22Rv1 (cell line): Measurements from ENCODE around the gene TSR2.

Experiments
- H3K27ac ChIP-seq: fragments of 450-650 bp; 2 replicates; pipeline ENCODE4 v1.5.1; 2017
- ZFX ChIP-seq: fragments of 450-650 bp; IDR thresholded peaks from 2 replicates; pipeline ENCODE4 v1.6.1; 2017; ENCODE audit warnings: antibody characterized with exemption, borderline replicate concordance
- TF ChIP-seq, protein P1 (sequence below): fragments of 450-650 bp; IDR thresholded peaks from 2 replicates; pipeline ENCODE4 v1.5.1; 2017; ENCODE audit warnings: mild to moderate bottlenecking

Gene TSR2, protein sequence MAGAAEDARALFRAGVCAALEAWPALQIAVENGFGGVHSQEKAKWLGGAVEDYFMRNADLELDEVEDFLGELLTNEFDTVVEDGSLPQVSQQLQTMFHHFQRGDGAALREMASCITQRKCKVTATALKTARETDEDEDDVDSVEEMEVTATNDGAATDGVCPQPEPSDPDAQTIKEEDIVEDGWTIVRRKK

DNA sequence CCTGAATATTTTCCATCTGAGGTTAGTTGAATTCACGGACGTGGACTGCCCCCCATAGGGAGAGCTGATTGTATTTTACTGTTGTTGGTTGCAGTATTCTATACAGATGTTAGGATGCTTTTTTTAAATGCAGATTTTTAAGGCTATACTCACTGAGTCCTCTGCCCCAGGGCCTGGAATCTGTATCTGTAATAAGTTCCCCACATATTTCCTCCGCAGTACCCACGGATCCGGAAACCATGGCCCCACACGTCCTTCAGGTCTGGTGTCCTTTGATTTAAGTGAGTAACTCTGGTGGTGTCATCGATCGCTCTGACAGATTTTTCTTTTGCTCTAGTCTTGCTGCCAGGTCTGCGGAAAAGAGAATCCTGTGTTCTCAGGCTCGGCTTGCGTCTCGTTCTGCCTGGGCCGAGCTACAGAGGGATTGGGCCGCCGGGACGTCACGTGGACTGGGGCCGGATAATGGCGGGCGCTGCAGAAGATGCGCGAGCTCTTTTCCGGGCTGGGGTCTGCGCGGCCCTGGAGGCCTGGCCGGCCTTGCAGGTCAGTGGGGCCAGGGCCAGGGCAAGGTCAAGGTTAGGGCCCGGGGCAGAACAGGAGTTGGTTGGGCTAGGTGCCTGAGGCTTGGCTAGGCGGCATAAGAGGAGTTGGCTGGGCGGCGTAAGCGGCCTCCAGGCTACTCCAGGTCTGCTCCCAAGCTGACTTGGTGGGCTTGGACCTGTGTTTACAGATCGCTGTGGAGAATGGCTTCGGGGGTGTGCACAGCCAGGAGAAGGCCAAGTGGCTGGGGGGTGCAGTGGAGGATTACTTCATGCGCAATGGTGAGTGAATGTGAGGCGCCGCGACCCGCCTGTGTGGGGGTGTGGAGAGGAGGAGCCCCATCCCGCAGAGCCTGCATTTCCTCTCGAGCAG, at the start of gene TSR2:
TSS of gene TSR2 (plus strand) at position 445 of the 912 bp plus-strand sequence. CDS start at position 463, 18 bp downstream.
- TF ChIP-seq, protein P1, sequence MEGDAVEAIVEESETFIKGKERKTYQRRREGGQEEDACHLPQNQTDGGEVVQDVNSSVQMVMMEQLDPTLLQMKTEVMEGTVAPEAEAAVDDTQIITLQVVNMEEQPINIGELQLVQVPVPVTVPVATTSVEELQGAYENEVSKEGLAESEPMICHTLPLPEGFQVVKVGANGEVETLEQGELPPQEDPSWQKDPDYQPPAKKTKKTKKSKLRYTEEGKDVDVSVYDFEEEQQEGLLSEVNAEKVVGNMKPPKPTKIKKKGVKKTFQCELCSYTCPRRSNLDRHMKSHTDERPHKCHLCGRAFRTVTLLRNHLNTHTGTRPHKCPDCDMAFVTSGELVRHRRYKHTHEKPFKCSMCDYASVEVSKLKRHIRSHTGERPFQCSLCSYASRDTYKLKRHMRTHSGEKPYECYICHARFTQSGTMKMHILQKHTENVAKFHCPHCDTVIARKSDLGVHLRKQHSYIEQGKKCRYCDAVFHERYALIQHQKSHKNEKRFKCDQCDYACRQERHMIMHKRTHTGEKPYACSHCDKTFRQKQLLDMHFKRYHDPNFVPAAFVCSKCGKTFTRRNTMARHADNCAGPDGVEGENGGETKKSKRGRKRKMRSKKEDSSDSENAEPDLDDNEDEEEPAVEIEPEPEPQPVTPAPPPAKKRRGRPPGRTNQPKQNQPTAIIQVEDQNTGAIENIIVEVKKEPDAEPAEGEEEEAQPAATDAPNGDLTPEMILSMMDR, result no peak
- no peak for TF ChIP-seq ZFX
- H3K27ac ChIP-seq, result no peak within 1 kb of the TSS

DNA sequence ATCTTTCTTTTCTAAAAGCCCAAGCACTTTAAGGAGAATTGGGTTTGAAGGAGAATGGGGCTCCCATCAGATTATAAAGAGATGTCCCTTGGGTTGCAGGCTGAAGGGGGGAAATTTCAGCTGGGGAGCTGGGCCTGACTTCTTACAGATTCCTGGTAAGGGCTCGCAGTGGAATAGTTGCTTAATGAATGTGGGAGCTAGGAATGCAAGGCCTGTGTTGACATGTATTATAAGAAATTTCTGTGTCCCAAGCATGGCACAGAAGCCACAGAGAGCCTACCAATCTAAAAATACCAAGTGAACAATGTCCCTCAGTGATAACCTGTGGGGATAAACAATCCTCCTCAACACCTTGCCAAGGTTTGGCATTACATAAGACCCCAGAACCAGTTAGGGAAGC, 43.1 kb upstream of the TSR2 start:
- TF ChIP-seq, protein P1, result no peak
- no peak for TF ChIP-seq ZFX

DNA sequence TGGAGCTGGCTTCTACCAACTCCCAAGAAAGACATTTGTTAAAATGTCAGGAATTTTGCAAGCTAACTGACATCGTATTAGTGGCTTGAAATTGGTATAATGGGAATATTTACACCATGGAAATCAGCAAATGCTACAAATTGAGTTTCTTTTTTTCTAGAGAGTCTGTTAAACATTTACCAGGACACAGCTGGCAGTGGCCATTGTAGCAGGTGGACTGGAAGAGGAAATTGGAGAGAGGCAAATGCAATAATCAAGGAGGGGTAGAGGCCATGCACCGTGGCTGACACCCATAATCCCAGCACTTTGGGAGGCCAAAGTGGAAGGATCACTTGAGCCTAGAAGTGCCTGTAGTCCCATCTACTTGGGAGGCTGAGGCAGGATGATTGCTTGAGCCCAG, 32.9 kb upstream of the TSR2 start:
- no peak overlapping the region for H3K27ac ChIP-seq
- TF ChIP-seq, protein P1, result no peak
- no peak for TF ChIP-seq ZFX

More for the DNA sequence above, 43.1 kb upstream of the TSR2 start:
- H3K27ac ChIP-seq, result no peak overlapping the region

DNA sequence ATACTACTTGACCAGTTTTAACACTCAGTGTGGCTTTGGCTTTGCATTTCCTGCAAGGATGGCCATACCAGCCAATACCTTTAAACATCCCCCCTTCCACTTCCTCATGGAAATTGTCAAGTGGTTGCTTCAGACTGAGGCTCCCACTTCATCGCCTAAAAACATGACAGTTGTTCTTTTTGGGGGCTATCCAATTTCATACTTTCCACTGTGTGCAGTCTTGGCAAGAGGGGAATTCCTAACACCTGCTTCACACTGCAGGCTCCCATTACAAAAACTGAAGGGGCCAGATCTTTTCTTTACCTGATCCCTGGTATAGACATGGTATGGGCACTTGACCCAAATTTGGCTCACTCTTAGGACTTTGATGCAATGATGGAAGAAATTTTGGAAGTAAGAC, 28.5 kb upstream of the TSR2 start:
- TF ChIP-seq ZFX, result no peak
- TF ChIP-seq, protein P1, result no peak
- no peak overlapping the region for H3K27ac ChIP-seq

DNA sequence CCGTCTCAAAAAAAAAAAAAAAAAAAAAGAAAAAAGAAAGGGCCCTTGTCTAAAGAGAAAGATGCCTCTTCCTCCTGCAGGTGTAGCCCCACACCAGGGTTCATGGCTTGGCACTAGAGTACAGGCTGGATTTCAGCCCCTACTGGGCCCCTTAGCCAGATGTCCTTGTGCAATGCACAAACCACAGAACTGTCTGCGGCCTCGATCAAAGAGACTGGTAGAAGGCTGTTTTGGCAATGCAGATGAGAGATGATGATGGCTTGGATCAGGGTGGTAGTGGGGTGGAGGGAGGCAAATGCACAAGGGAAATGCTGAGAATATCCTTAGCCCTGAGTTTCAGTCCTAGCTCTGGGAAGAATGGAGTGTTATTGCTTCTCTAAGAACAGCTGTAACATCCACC, 26.5 kb upstream of the TSR2 start:
- TF ChIP-seq, protein P1, result no peak
- no peak for TF ChIP-seq ZFX
- H3K27ac ChIP-seq, result no peak overlapping the region

DNA sequence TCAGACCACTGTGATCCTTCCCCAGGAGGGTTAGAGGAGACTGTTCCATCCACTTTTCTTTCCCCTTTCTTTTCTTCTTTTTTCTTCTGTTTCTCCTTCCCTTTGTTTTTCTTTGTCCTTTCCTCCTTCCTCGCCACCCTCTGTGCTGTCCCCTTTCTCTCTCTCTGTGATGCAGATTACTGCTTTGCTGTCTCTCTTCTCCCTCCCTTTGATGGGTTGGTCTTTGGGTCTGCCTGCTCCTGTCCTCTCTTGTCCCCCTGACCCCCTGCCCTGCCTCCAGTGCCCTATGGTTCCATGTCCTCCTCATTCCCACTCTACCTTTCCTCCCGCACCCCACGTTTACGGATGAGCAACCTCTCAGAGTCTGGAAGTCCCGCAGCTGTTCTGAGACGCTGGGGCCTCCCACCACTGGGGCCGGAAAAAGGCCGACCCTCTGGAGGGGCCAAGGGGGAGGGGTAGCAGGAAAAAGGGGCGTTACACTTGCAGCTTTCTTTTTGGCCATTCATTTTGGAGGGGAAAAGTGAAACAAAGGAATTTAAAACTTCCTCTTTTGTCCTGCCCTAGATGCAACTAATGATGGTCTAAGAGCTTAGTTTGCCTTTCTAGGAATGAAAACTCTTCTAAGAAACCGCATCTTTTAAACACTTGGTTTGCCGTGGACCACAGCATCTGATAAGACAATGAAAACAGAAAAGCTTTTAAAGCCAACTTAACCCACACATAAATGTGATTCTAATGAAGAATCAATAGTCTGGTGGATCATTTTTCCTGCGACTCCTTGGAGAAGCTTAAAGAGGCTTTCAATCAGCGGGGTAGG, 24.5 kb upstream of the TSR2 start:
- TF ChIP-seq, protein P1, result no peak
- TF ChIP-seq ZFX, result no peak
- no peak overlapping the region for H3K27ac ChIP-seq

DNA sequence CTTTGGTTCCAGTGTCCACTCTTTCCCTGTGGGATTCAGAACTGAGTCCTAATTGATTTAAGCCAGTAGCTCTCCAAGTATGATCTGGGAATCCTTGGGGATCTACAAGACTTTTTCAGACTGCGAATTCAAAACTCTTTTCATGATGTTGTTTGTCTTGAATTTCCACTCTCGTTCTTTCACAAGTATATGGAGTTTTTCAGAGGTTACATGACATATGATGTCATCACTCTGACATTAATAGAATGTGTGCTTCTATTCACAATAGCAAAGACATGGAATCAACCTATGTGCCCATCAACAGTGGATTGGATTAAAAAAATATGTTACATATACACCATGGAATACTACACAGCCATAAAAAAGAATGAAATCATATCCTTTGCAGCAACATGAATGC, 23.2 kb upstream of the TSR2 start:
- H3K27ac ChIP-seq, result no peak overlapping the region

More for the DNA sequence above, 23.2 kb upstream of the TSR2 start:
- TF ChIP-seq, protein P1, result no peak
- TF ChIP-seq ZFX, result no peak
